ENCODE results near the gene CES4A. TPM values are rescaled to one million over a fixed set of nuclear protein-coding genes. Genes with fewer than 3 reads are reported as not detected.
A peak's percentile ranks its signal among the peaks of the same experiment; 100 is the strongest.

CES4A gene
- total and polyA plus RNA-seq, 2 of the 13 experiments (the other 11 are each of a cell fraction or from before 2014, with no cell fraction given): 0.09 to 0.17 TPM

- TF ChIP-seq E2F1 (CRISPR knock-in tag; IDR thresholded peaks at IDR 0.05) (peak; percentile 56; the same call in 1 of the 2 replicates), ZNF547 (CRISPR knock-in tag; IDR thresholded peaks at IDR 0.05) (peak; percentile 85; the same call in 1 of the 2 replicates), KDM5B (CRISPR knock-in tag; IDR thresholded peaks at IDR 0.05; ENCODE audit: borderline replicate concordance) (peak; percentile 67), ZNF564 (CRISPR knock-in tag; IDR thresholded peaks at IDR 0.05) (0 out of 2 replicates have a peak, but pooled peaks have one; percentile 54), ZNF713 (CRISPR knock-in tag; IDR thresholded peaks at IDR 0.05) (0 out of 2 replicates have a peak, but pooled peaks have one; percentile 31), TFDP2 (CRISPR knock-in tag; IDR thresholded peaks at IDR 0.05) (peak; percentile 56; the same call in 1 of the 2 replicates), ZNF12 (CRISPR knock-in tag; IDR thresholded peaks at IDR 0.05) (no peak), ZNF292 (CRISPR knock-in tag; IDR thresholded peaks at IDR 0.05; ENCODE audit: borderline replicate concordance, low read depth) (0 out of 2 replicates have a peak, but pooled peaks have one; percentile 14), HOXA7 (CRISPR knock-in tag; IDR thresholded peaks at IDR 0.05) (no peak), SAFB2 (CRISPR knock-in tag; IDR thresholded peaks at IDR 0.05; ENCODE audit: borderline replicate concordance, low read depth) (0 out of 2 replicates have a peak, but pooled peaks have one; percentile 4), MIER3 (CRISPR knock-in tag; IDR thresholded peaks at IDR 0.05; ENCODE audit: borderline replicate concordance) (no peak), AGO2 (optimal IDR thresholded peaks at IDR 0.05; ENCODE audit: low read depth, low read length) (no peak), BORCS8-MEF2B (CRISPR knock-in tag; IDR thresholded peaks at IDR 0.05) (peak; percentile 50; the same call in 1 of the 2 replicates), ZSCAN29 (CRISPR knock-in tag; conservative IDR thresholded peaks at IDR 0.05) (peak; percentile 56), ZNF230 (CRISPR knock-in tag; IDR thresholded peaks at IDR 0.05) (0 out of 2 replicates have a peak, but pooled peaks have one; percentile 76), CBX2 (IDR thresholded peaks at IDR 0.05; ENCODE audit: low read depth, low read length) (no peak), CBX2 (CRISPR knock-in tag; IDR thresholded peaks at IDR 0.05; ENCODE audit: low read depth) (0 out of 2 replicates have a peak, but pooled peaks have one; percentile 37)
- TF ChIP-seq, protein P1, sequence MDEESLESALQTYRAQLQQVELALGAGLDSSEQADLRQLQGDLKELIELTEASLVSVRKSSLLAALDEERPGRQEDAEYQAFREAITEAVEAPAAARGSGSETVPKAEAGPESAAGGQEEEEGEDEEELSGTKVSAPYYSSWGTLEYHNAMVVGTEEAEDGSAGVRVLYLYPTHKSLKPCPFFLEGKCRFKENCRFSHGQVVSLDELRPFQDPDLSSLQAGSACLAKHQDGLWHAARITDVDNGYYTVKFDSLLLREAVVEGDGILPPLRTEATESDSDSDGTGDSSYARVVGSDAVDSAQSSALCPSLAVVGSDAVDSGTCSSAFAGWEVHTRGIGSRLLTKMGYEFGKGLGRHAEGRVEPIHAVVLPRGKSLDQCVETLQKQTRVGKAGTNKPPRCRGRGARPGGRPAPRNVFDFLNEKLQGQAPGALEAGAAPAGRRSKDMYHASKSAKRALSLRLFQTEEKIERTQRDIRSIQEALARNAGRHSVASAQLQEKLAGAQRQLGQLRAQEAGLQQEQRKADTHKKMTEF (CRISPR knock-in tag; IDR thresholded peaks at IDR 0.05): peak; percentile 41; the same call in 1 of the 2 replicates
- TF ChIP-seq, protein P2, sequence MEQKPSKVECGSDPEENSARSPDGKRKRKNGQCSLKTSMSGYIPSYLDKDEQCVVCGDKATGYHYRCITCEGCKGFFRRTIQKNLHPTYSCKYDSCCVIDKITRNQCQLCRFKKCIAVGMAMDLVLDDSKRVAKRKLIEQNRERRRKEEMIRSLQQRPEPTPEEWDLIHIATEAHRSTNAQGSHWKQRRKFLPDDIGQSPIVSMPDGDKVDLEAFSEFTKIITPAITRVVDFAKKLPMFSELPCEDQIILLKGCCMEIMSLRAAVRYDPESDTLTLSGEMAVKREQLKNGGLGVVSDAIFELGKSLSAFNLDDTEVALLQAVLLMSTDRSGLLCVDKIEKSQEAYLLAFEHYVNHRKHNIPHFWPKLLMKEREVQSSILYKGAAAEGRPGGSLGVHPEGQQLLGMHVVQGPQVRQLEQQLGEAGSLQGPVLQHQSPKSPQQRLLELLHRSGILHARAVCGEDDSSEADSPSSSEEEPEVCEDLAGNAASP (CRISPR knock-in tag; IDR thresholded peaks at IDR 0.05; ENCODE audit: borderline replicate concordance): no peak
- TF ChIP-seq, protein P3, sequence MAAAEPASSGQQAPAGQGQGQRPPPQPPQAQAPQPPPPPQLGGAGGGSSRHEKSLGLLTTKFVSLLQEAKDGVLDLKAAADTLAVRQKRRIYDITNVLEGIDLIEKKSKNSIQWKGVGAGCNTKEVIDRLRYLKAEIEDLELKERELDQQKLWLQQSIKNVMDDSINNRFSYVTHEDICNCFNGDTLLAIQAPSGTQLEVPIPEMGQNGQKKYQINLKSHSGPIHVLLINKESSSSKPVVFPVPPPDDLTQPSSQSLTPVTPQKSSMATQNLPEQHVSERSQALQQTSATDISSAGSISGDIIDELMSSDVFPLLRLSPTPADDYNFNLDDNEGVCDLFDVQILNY (CRISPR knock-in tag; conservative IDR thresholded peaks at IDR 0.05): 0 out of 2 replicates have a peak, but pooled peaks have one; percentile 7
Observed at GRCh38 chr16:67013823-67014633, 25.6 kb downstream of the CES4A start (continued).
